Body of pancreas (tissue), 4 donors: ENCODE data around the gene OR2AP1.

ENCODE experiments used
- POLR2A ChIP-seq, 3 donors: fragments of 450-650 bp; IDR thresholded peaks; one replicate each; pipeline ENCODE4 v1.6.1; 2016; ENCODE audit warnings: antibody characterized with exemption in 3 of 3, mild to moderate bottlenecking in 2 of 3
- TF ChIP-seq, protein P1 (sequence below), 7 experiments: fragments of 450-650 bp in 4 of 7; fragments of 200-600 bp in 3 of 7; sonication (generic) in 3 of 7; IDR thresholded peaks; one replicate each; pipeline ENCODE4 v1.5.1; 2016 to 2019; ENCODE audit warnings: antibody characterized with exemption in 7 of 7

DNA sequence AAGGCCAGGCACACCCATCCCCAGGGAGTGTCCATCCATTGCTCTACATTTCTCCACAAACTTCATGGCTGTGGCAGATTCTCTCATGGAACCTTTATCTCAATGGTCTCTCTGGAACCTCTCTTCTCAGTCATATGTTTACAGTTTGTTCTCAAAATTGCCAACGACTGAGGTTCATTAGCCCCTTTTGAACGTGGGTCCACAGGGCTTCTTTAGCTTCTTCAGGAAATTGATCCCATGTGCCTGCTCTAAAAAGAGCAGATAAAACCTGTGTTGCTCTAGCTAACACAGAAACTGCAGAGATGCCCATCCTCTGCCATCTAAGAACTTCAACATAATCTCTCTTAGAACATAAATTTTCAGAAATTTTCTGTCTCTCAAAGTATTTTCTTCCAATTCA is 23.0 kb upstream of the OR2AP1 start, which contains the start of gene OR6C4:
- TF ChIP-seq, protein P1, sequence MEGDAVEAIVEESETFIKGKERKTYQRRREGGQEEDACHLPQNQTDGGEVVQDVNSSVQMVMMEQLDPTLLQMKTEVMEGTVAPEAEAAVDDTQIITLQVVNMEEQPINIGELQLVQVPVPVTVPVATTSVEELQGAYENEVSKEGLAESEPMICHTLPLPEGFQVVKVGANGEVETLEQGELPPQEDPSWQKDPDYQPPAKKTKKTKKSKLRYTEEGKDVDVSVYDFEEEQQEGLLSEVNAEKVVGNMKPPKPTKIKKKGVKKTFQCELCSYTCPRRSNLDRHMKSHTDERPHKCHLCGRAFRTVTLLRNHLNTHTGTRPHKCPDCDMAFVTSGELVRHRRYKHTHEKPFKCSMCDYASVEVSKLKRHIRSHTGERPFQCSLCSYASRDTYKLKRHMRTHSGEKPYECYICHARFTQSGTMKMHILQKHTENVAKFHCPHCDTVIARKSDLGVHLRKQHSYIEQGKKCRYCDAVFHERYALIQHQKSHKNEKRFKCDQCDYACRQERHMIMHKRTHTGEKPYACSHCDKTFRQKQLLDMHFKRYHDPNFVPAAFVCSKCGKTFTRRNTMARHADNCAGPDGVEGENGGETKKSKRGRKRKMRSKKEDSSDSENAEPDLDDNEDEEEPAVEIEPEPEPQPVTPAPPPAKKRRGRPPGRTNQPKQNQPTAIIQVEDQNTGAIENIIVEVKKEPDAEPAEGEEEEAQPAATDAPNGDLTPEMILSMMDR (IDR thresholded peaks at IDR 0.05) = no peak
- no peak for TF ChIP-seq POLR2A (IDR thresholded peaks at IDR 0.05)
